GF-D8 (cell line): ENCODE measurements around the gene LSMEM2.
"Not testable (repeated sequence)": the region's sequence is repeated elsewhere in the genome, so short reads cannot be mapped to it uniquely, and the experiment has no call there.

Experiments
- DNase-seq: peaks from one replicate; lab custom pipeline; 2025; lab: John Stamatoyannopoulos, UW

LSMEM2 gene

GRCh38 chr3:50278123-50278879 is 586 bp upstream of the LSMEM2 start:
- DNase-seq = no peak

- no peak for DNase-seq
Measured at GRCh38 chr3:50279255-50280016, 549 bp downstream of the LSMEM2 start.

- not testable (repeated sequence) for DNase-seq
Measured at GRCh38 chr3:50284121-50284520, 5.2 kb downstream of the LSMEM2 start.

- no peak for DNase-seq
Measured at GRCh38 chr3:50286322-50287227, 7.7 kb downstream of the LSMEM2 start.

GRCh38 chr3:50287262-50287661 is 8.4 kb downstream of the LSMEM2 start:
- DNase-seq = no peak

GRCh38 chr3:50288387-50289007 is 9.6 kb downstream of the LSMEM2 start:
- no peak for DNase-seq

- no peak for DNase-seq
Measured at GRCh38 chr3:50289130-50289529, 10.2 kb downstream of the LSMEM2 start.

- DNase-seq = no peak
Measured at GRCh38 chr3:50290161-50290641, 11.3 kb downstream of the LSMEM2 start.

GRCh38 chr3:50292159-50293078 is 13.5 kb downstream of the LSMEM2 start, which contains the start of gene IFRD2:
IFRD2 (minus strand) TSS chr3:50292429; CDS start chr3:50292274, 155 bp downstream.
- peak; percentile 91 for DNase-seq

- no peak for DNase-seq
Measured at GRCh38 chr3:50293079-50293801, 14.4 kb downstream of the LSMEM2 start.

GRCh38 chr3:50294089-50294488 is 15.2 kb downstream of the LSMEM2 start:
- DNase-seq = no peak

GRCh38 chr3:50294492-50295403 is 15.9 kb downstream of the LSMEM2 start:
- no peak for DNase-seq

GRCh38 chr3:50295553-50296431 is 16.9 kb downstream of the LSMEM2 start:
- DNase-seq = no peak

- DNase-seq = no peak
Measured at GRCh38 chr3:50296721-50297383, 18.0 kb downstream of the LSMEM2 start.

GRCh38 chr3:50297384-50297775 is 18.5 kb downstream of the LSMEM2 start:
- DNase-seq = no peak

GRCh38 chr3:50297896-50298725 is 19.2 kb downstream of the LSMEM2 start:
- DNase-seq = peak; percentile 55
